ENCODE data around the gene SLC16A6. TPM values are rescaled to one million over a fixed set of nuclear protein-coding genes. Genes with fewer than 3 reads are reported as not detected.

The SLC16A6 gene
- total and polyA plus RNA-seq, 12 donors, result 0.47 to 83.0 (median 2.5) TPM

DNA sequence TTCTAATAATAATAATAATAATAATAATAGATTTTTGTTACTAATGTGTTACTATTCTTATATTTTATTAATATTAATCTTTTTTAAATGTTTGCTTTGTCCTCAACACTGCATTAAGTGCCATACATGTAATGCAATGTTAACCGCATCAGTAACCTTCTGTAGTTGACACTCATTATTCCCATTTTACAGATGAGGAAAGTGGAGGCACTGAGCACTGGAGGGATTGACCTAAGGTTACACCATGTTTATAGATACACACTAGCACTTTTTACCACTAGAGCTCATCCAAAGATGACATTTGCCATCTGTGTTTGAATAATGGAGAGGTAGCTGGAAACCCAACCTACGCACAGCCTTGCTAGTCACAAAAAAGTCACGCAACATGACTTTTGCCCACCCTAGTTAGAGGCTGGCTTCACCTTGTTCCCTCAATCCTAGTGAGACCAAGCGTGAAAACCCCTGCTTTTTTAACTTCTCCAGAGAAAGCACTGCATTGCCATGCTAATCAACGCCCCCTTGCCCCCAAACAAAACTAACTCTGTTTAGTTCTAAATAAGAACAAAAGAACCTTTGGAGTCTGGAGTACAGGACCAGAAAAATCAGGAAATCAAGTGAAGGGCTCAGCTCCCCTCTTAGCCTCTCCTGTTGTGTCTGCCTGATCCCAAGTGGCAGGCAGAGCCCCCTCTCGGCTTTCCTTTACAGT is 2.7 kb upstream of the SLC16A6 start:
- Histone ChIP-seq H3K36me3 (replicated peaks in 1 of 2) (no peaks in the 10 kb centered on the region), H3K27ac (no peak overlapping the region), H3K4me1 (replicated peaks in 1 of 2) (peaks cover 13 to 24% of the 10 kb centered on the region in 2 donors), H3K27me3 (no peaks in the 10 kb centered on the region), H3K9me3 (replicated peaks in 1 of 3) (no peaks in the 10 kb centered on the region), H3K4me3 (no peak overlapping the region)
- TF ChIP-seq, protein P1, sequence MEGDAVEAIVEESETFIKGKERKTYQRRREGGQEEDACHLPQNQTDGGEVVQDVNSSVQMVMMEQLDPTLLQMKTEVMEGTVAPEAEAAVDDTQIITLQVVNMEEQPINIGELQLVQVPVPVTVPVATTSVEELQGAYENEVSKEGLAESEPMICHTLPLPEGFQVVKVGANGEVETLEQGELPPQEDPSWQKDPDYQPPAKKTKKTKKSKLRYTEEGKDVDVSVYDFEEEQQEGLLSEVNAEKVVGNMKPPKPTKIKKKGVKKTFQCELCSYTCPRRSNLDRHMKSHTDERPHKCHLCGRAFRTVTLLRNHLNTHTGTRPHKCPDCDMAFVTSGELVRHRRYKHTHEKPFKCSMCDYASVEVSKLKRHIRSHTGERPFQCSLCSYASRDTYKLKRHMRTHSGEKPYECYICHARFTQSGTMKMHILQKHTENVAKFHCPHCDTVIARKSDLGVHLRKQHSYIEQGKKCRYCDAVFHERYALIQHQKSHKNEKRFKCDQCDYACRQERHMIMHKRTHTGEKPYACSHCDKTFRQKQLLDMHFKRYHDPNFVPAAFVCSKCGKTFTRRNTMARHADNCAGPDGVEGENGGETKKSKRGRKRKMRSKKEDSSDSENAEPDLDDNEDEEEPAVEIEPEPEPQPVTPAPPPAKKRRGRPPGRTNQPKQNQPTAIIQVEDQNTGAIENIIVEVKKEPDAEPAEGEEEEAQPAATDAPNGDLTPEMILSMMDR (IDR thresholded peaks at IDR 0.05), result no peak
- TF ChIP-seq POLR2A (IDR thresholded peaks at IDR 0.05), result no peak
- WGBS, 4 donors, result 93 to 99% (median 95%) methylated on average over 6 of the region's 6 CpGs
- intact Hi-C loops (cut with DNase I), result loop anchor here in 1 of 2 donors (10.0 kb wide), 1 partner anchor 91 kb away; no protein-coding TSS in a partner anchor
- DNase-seq, result no peak

DNA sequence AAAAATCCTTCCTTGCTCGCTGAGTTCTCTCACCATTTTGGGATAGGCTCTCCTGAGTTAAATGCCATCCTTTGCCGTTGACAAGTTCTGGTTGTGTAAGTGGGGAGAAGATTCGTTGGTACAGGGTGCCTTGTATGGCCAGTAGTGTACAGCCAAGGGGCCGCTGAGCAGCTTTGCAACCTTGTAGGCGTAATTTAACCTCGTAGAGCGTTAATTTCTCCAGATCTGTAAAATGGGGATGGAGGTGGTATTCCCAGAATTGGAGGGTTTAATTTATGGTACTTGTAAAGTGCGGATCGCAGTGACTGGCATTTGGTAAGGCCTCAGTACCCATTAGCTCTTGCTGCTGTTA is 1.7 kb upstream of the SLC16A6 start:
- intact Hi-C loops (cut with DNase I), result loop anchor here in 1 of 2 donors (10.0 kb wide), 1 partner anchor 92 kb away; no protein-coding TSS in a partner anchor
- Histone ChIP-seq H3K9me3 (replicated peaks in 1 of 3) (no peaks in the 10 kb centered on the region), H3K4me1 (replicated peaks in 1 of 2) (peaks cover 13 to 24% of the 10 kb centered on the region in 2 donors), H3K4me3 (peak overlapping the region in 1 of 4 donors; percentile 83), H3K36me3 (replicated peaks in 1 of 2) (no peaks in the 10 kb centered on the region), H3K27ac (peak overlapping the region in 2 of 5 donors; percentile 88 to 91), H3K27me3 (no peaks in the 10 kb centered on the region)
- TF ChIP-seq, protein P1 (IDR thresholded peaks at IDR 0.05), result no peak
- no peak for TF ChIP-seq POLR2A (IDR thresholded peaks at IDR 0.05)
- DNase-seq, result no peak
- WGBS, 4 donors, result 52 to 61% (median 54%) methylated on average over 9 of the region's 9 CpGs

DNA sequence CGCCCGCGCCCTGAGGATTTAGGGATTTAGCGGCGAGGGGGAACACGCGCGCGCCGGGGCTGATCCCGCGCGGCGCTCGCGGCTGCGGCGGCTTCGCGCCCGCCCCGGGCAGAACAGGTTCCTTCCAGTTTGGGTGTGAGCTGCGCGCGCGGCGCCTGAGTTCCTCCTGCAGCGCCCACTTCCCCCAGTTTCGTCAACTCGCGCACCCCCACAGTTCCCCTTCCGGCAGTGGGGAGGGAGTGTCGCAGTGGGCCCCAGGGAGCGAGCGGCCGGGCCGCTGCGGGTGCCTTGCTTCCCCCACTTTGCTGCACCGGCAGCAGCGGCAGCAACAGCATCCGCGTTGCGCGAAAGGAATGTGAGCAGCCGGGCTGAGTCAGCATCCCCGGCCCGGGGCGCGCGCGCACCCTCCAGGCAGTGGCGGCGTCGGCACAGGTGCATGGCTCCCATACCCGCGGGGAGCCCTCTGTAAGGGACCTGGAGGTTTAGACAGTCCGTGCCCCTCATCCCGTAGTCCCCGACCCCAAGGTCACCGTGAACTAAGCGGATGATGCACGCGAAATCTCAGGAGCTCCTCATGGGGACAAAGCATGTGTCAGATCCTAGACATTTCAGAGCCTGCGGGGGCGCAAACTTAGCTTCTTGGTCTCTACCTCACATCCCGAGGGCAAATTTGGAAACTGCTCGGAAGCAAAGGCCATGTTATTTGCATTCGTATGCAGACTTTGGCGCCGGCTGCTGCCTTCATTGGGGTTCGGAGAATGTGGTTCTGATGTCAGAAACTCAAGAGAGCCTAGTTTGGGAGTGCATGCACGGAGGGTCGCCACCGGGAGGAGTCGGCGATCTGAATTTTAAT is 1.1 kb upstream of the SLC16A6 start:
- Histone ChIP-seq H3K36me3 (replicated peaks in 1 of 2) (no peaks in the 10 kb centered on the region), H3K4me1 (replicated peaks in 1 of 2) (peaks cover 13 to 24% of the 10 kb centered on the region in 2 donors), H3K4me3 (peak overlapping the region in 3 of 4 donors; percentile 15 to 83 (median 59)), H3K27me3 (no peaks in the 10 kb centered on the region), H3K27ac (peak overlapping the region in 4 of 5 donors; percentile 0 to 91 (median 78)), H3K9me3 (replicated peaks in 1 of 3) (no peaks in the 10 kb centered on the region)
- peak; percentile 65 to 81 (median 76) for DNase-seq
- intact Hi-C loops (cut with DNase I), result loop anchor here in 1 of 2 donors (10.0 kb wide), 1 partner anchor 93 kb away; no protein-coding TSS in a partner anchor
- WGBS, 4 donors, result 0 to 2% (median 1%) methylated on average over 19 to 76 of the region's 76 CpGs
- TF ChIP-seq, protein P1 (IDR thresholded peaks at IDR 0.05), result peak in 1 of 6 experiments; percentile 19
- peak in 1 of 2 donors; percentile 80 for TF ChIP-seq POLR2A (IDR thresholded peaks at IDR 0.05)

Measured in adrenal gland (tissue), 12 donors.